Dedifferentiated amniotic fluid mesenchymal stem cell (primary cell): ENCODE data around the gene CD300LB.
"Not testable (repeated sequence)": the region's sequence is repeated elsewhere in the genome, so short reads cannot be mapped to it uniquely, and the experiment has no call there.

Source experiments
- DNase-seq: peaks from one replicate; pipeline ENCODE4 v3.0.0-alpha.2; 2016; ENCODE audit errors: extremely low spot score

The CD300LB gene

DNA sequence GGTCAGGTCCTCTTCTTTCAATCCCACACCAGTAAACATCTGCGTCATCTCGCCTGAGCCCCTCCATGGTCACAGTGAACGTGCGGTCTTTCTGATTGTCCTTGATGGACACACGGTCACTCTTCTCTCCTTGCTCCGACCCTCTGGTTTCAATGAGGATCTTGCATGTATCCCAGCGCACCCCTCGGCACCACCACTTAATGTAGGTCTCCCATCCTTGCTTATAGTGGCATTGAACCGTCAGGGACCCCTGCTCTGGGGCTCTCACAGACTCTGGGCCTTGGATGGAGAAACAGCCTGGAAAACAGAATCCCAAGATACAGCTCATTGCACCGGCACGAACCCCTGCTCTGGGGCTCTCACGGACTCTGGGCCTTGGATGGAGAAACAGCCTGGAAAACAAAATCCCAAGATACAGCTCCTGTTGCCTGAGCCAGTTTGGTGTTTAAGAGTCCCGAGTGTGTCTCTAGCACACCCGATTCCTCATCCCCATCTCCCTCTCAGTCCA, 5.4 kb downstream of the CD300LB start:
- no peak for DNase-seq

DNA sequence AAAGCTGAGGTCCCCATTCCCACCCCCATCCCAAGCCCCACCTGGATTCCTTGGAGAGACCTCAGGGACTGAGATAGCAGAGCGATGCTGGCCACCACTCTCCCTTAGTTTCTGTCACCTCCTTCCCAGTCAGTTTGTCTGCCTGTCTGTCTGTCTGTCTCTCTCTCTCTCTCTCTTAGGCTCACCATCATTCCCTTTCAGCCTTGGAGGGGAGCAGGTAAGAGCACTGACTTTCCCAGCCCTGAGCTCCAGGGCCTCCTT, 5.9 kb downstream of the CD300LB start:
- DNase-seq: no peak

DNA sequence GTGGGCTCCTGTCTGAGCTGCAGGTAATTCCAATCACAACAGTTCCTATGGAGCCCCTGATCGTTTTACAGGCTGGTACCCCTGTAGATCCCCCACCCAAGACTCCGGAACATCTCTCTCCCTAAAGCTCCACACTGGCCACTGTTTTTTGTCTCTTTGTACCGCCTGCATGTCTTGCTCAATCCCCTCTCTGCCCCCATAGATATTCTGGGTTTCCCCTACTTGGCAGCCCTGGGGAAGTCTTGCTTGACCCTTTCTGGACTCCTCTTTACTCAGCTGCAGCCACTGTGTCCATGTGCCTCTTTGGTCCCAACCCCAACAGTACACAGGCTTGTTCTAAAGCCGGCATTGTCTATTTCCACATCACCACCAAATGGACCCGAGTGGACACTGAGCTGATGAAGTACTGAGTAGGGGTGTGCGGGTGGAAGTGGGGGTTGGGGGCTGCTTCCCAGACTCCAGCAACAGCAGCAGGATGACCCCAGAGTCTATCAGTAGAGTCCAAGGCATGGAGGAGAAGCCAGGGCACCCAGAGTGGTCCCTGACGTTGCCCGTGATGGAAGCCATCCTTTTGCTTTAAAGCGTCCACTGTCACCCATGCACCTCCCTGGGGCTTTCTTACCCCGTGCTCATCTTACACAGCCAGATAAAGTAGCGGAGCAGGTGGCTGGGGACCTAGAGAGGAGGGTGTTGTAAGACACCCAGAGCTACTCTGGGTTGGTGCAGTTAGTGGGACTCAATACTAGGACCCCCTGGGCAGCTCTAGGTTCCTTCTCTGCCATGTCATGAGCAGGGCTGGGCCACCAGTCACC, 6.4 kb downstream of the CD300LB start:
- DNase-seq: no peak

DNA sequence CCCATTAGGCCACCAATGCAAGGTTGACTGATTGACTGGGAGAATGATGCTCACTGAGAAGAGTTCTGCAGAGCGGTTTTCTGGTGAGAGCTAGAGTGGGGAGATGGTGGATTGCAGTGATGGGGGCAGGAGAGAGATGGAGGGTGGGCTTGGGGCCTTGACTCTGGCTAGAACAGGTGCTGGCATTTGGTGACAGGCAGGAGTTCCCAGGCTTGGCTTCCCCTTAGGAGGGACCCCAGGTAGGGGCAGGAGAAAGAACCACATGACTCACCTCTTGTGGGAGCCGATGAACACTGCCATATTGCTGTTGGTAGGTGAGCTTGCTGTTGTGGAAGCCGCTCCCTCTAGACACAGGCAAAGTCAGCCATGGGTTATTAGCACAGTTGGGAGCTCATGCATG, 8.0 kb downstream of the CD300LB start:
- no peak for DNase-seq

DNA sequence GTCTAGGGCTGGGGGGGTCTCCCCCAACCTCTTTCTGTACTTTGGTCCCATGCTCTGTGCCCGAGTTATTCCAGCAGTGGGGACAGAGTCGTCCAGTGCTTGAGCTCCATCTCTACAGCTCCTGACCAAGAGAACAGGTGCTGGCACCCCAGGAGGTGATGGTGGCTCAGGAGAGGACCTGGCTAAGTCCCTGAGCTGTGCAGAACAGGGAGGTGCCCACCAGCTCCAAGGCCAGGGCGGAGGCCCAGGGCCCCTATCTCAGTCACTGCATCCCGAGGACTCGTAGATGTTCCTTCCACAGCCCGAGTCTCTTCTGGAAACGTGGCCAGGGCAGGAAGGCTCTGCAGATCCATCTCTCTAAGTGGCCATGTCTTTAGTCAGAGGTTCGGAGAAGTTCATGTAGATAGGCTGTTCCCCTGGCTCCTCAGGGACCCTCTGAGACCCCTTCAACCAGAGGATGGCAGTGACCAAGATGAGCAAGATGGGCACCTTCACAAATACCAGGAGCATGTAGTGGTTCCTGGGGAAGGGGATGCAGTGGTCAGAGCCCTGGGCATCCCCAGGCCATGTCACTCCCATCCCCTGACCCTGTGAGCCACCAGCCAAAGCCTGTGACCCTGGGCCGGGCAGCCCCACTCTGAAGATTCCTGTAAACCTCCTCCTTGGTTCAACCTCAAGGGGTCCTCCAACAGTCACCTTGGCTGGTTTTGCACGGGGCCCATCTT, 8.7 kb downstream of the CD300LB start:
- DNase-seq: no peak

DNA sequence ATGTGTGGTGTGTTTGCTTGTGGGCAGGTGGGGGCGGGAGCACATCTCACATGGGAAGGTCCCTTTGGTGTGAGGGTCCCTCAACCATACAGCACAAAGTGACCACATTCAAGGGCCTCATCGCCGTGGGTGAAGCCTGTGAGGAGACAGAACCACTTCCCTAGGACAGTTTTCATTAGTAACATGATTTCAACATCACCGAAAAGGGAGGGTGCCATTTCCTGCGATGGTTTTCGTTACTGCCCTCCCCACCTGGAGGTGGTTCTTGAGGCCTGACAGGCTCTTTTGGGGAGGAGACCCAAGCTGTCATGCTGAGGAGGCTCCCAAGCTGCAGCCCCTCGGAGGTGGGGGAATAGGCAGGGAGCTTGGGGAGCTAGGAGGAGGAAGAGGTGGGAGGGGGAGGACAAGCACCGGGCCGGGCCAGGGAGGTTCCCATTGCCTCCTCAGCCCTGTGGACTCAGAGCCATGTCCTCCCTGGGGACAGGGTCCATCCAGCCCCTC, 9.5 kb downstream of the CD300LB start:
- DNase-seq: no peak

DNA sequence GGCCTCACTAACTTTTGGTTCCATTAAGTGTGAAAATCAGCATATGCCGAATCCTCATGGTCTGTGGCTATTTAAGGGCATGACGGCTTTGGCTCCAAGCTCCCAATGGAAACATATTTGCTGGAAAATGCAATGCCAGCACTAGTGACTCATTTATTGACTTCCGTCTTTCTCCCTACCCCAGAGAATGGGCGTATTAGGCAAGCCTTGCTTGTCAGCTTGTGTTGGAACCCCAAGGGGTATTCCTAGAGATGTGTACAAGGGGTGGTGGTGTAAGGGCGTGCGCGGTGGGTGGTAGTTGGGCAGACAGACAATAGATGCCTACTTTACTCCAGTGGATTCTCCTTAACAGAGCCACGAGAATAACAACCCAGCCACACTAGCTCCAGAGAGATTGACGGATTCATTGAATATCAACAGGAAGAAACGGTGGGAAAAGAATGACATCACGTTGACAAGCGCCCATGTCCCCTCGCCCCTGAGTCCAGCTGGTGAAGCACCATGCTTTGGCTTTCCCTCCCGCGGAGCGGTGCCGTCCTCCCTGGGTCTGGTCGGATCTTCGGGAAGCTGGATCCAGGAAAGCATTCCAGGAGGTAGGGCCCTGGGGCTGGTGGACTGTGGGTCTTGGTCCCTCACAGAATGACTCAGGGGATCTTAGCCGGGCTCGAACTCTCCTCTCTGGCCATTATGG, 10.3 kb downstream of the CD300LB start:
- DNase-seq: no peak

DNA sequence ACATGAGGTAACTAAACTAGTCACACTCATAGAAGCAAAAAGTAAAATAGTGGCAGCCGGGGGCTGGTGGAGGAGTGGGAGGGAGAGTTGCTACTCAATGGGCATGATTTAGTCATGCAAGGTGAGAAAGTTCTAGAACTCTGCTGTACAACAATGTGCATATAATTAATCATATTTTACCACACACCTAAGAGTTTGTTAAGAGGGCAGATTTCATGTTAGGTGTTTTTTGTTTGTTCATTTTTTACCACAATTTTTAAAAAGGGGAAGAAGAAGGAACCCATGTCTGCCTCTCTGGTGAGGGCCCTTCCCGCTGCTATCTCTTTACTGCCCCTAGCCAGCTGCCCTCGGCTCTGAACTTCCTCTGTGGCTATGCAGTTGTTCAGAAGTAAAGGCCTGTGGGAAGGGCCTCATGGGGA, 11.2 kb downstream of the CD300LB start:
- DNase-seq: no peak

DNA sequence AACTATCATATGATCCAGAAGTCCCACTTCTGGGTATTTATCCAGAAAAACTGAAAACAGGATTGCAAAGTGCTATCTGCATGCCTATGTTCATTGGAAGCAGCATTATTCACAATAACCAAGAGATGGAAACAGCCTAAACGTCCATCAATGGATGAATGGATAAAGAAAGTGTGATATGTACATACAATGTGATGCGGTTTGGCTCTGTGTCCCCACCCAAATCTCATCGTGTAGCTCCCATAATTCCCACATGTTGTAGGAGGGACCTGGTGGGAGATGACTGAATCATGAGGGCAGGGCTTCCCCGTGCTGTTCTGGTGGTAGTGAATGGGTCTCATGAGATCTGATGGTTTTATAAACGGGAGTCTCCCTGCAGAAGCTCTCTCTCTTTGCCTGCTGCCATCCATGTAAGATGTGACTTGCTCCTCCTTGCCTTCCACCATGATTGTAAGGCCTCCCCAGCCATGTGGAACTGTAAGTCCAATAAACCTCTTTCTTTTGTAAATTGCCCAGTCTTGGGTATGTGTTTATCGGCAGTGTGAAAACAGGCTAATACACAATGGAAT, 12.8 kb downstream of the CD300LB start:
- DNase-seq: not testable (repeated sequence)

DNA sequence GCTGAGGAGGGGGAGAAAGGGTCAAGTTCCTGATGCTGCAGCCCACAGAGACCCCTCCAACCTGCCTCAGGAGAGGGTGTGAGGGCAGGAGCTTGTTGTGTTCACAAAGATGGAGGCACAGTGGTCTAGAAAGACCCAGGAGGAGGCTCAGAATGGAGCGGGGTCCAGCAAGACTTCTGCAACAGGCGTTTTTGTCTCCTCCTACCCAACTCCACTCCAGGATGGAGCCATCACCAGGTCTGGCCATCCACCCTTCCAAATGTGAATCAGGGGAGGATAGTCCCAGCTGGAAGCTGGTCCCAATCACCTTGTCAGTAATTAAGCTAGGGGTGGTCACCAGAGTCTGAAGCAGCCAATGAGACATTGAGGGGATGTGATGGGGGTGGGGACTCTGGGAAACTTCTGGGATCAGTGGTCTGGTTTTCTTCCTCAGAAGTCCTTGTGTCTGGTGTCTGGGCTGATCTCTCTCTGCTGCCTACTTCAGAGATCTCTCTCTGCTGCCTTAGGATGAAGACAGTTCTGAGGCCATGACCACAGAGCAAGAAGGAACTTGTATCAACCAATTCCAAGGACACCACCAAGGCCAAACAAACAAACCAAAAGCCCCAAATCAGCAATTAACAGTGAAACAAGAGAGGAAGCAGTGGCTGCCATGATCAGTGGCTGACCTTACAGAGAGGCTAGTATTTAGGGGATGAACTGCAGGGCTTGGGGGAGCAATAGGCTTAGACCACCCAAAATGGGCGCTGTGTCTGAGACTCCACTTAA, 14.5 kb downstream of the CD300LB start:
- no peak for DNase-seq

DNA sequence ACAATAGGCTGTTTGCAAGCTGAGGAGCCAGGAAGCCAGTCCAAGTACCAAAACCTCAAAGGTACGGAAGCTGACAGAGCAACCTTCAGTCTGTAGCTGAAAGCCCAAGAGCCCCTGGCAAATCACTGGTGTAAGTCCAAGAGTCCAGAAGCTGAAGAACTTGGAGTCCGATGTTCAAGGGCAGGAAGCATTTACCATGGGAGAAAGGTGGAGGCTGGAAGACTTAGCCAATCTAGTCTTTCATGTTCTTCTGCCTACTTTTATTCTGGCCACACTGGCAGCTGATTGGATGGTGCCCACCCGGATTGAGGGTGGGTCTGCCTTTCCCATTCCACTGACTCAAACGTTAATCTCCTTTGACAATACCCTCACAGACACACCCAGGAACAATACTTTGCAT, 15.3 kb downstream of the CD300LB start:
- DNase-seq: no peak

DNA sequence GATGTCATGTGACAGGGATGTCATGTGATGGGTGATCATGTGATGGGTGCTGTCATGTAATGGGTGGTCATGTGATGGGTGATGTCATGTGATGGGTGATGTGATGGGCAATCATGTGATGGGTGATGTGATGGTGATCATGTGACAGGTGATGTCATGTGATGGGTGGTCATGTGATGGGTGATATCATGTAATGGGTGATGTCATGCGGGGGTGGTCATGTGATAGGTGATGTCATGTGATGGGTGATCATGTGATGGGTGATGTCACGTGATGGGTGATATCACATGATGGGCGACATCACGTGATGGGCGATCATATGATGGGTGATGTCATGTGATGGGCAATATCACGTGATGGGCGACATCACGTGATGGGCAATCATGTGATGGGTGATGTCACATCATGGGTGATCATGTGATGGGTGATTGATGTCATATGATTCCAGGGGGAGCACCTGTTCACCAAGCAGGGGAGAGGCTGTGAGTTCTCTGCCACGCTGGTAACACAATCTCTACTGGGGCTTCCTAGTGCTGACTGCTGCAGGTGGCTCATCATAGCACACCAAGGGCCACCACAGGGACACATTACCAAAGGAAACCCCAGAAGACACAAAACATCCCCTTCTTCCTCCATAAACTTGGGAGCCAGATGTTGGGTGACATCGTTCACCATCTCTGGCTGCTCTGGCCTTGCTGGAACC, 16.5 kb downstream of the CD300LB start:
- no peak for DNase-seq

DNA sequence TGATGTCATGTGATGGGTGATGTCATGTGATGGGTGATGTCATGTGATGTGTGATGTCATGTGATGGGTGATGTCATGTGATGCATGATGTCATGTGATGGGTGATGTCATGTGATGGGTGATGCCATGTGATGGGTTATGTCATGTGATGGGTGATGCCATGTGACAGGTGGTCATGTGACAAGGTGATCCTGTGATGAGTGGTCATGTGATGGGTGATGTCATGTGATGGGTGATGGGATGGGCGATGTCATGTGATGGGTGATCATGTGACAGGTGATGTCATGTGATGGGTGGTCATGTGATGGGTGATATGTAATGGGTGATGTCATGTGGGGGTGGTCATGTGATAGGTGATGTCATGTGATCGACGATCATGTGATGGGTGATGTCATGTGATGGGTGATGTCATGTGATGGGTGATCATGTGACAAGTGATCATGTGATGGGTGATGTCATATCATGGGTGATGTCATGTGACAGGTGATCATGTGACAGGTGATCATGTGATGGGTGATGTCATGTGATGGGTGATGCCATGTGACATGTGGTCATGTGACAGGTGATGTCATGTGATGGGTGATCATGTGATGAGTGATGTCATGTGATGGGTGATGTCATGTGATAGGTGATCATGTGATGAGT, 17.2 kb downstream of the CD300LB start:
- DNase-seq: no peak

DNA sequence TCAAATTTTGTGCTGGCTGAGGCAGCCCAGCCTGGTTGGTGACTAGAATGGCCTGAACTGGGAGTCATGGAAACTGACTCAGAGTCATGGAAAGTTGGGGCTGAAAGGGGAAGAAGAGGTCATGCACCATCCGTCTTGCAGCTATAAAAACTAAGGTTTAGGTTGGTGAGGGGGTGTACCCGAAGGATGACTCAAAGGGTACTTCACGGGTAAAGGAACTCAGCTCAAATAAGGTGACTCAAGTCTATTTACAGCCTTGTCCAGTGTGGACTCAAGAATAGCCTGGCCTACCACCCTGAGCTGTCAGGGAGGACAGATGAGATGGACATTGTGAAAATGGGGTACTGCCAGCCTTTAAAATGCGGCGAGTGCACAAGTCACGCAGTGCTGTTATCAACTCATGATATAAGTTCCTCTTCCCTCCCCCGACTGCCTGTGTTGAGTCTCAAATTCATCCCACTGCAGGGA, 18.6 kb downstream of the CD300LB start:
- no peak for DNase-seq

DNA sequence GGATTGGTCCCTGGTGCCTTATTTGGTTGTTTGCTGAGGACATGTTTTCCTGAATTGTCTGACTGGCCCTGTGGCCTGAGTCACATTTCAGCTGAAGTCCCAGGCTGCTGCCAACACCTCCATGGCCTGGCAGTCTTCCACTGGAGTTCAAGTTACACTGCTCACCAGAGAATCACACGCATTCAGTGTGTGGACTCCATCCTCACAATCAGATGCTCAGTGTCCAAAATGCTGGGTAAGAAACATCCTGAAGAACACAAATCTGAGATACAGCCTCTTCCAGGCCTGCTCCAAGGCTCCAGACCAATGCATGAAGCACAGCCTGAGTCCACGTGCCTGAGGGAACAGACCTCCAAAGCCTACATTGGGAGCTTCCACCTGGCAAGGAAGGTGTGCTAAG, 19.2 kb downstream of the CD300LB start:
- no peak for DNase-seq

DNA sequence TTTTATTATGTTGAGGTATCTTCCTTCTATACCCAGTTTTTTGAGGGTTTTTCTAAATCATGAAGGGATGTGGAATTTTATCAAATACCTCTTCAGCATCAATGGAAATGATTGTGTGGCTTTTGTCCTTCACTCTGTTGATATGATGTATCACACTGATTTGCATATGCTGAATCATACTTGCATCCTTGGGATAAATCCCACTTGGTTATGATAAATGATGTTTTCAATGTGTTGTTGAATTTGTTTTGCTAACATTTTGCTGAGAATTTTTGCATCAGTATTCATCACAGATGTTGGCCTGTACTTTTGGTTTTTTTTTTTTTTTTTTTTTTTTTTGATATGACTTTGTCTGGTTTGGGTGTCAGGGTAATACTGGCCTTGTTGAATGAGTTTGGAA, 23.1 kb downstream of the CD300LB start:
- DNase-seq: no peak

DNA sequence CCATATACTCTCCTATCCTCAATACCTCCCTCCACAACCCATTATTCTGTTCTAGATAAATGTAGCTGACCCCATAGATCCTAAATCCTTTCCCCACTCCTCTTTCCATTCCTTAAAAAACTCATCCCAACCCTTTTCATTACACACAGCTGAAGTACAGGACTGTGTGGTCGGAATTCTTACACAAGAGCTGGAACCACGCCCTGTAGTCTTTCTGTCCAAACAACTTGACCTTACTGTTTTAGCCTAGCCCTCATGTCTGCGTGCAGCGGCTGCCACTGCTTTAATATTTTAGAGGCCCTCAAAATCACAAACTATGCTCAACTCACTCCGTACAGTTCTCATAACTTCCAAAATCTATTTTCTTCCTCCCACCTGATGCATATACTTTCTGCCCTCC, 27.3 kb downstream of the CD300LB start:
- DNase-seq: not testable (repeated sequence)

DNA sequence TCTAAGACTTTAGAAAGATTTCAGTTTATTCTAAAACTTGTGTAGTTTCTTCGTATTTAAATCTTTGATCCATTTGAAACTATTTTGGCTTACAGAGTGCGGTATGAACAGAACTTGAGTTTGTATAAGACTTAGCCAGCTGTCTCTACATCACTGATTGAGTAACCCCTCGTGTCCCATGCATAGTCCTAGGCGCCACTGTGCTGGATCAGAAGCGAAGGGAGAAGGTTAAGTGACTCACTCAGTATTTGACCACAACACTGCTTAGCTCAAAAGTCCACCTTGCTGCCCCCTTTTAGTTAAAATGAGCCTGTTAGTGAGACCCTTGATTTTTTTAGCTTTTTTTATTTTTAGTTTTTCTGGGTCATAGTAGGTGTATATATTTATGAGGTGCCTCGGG, 28.4 kb downstream of the CD300LB start:
- no peak for DNase-seq

DNA sequence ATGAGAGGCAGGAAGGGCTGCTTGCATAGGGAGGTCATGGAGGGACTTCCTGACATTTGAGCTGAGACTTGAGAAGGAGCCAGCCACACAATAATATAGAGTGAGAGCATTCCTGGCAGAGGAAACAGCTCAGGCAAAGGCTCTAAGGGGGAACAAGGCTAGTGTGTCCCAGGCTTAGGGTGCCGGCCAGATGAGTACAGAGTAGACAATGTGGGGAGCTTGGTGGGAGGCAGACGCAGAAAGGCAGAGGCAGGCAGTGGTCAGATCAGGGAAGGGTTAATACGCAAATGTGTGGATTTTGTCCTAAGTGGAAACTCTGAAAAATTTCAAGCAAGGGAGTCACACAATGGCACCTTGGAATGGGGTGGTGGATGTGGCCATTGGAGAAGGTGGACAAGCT, 31.3 kb downstream of the CD300LB start:
- no peak for DNase-seq

DNA sequence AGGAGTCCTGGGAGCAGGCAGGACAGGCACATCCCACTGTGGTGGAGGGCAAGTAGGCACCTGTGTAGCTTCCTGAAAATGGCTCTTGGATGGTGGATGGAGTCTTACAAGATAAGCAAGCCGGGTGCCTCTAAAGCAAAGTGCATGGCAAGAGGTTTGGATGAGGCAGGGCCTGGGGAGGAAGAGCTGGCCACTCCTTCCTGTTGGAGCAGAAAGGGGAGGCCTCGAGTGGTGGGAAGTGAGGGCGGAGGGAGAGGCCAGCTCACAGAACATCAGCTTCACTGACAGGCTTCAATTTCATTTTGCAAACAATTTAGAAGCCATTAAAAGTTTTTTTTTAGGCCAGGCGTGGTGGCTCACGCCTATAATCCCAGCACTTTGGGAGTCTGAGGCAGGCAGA, 33.8 kb downstream of the CD300LB start:
- no peak for DNase-seq
